Liver (tissue), 9 donors: ENCODE data around the gene PMIS2. TPM values are rescaled to one million over a fixed set of nuclear protein-coding genes. Genes with fewer than 3 reads are reported as not detected.

Experiments used
- DNase-seq: peaks from one replicate; pipeline ENCODE4 v3.0.0-alpha.2; 2017; ENCODE audit warnings: low spot score
- H3K27ac ChIP-seq, 2 donors: one replicate each; pipeline ENCODE4 v1.7.0; 2013; ENCODE audit warnings: inconsistent platforms in 2 of 2, low read length in 2 of 2, control low read depth in 1 of 2, low read depth in 1 of 2, mild to moderate bottlenecking in 1 of 2
- H3K27me3 ChIP-seq, 4 donors: one replicate each; pipeline versions ENCODE4 v1.6.1 to v1.7.0; 2013; ENCODE audit warnings: low read length in 3 of 4, inconsistent platforms in 1 of 4, mild to moderate bottlenecking in 1 of 4, moderate library complexity in 1 of 4; ENCODE audit not compliant: control insufficient read depth in 4 of 4, insufficient read depth in 4 of 4
- H3K36me3 ChIP-seq, 4 donors: one replicate each; pipeline versions ENCODE4 v1.6.1 to v1.7.0; 2013; ENCODE audit warnings: low read length in 3 of 4, mild to moderate bottlenecking in 3 of 4, low read depth in 1 of 4, moderate library complexity in 1 of 4; ENCODE audit not compliant: control insufficient read depth in 4 of 4, insufficient read depth in 3 of 4
- H3K4me1 ChIP-seq, 4 donors: one replicate each; pipeline versions ENCODE4 v1.6.1 to v1.7.0; 2013; ENCODE audit warnings: low read length in 3 of 4, mild to moderate bottlenecking in 3 of 4, moderate library complexity in 1 of 4; ENCODE audit not compliant: control insufficient read depth in 4 of 4, insufficient read depth in 4 of 4
- H3K4me3 ChIP-seq, 3 donors: one replicate each; pipeline versions ENCODE4 v1.6.1 to v1.7.0; 2013; ENCODE audit warnings: low read length in 3 of 3, control low read depth in 1 of 3, low read depth in 1 of 3, mild to moderate bottlenecking in 1 of 3
- H3K9ac ChIP-seq, 2 donors: one replicate each; pipeline ENCODE4 v1.7.0; 2013; ENCODE audit warnings: low read length in 2 of 2, mild to moderate bottlenecking in 2 of 2, moderate library complexity in 2 of 2, control low read depth in 1 of 2, low read depth in 1 of 2
- H3K9me3 ChIP-seq, 4 donors: one replicate each; pipeline versions ENCODE4 v1.6.1 to v1.7.0; 2013; ENCODE audit warnings: low read length in 3 of 4; ENCODE audit not compliant: control insufficient read depth in 4 of 4
- ATF3 ChIP-seq: IDR thresholded peaks from 2 replicates; pipeline ENCODE4 v1.6.1; 2016; ENCODE audit warnings: antibody characterized with exemption
- CTCF ChIP-seq: fragments of 150-350 bp; IDR thresholded peaks from 2 replicates; pipeline ENCODE4 v1.5.1; 2017; ENCODE audit warnings: improper control_type of control experiment, low read depth, low read length; ENCODE audit not compliant: missing input control
- EGR1 ChIP-seq, 2 donors: IDR thresholded peaks; 2 replicates each; pipeline ENCODE4 v1.6.1; 2016 to 2018; ENCODE audit warnings: antibody characterized with exemption in 2 of 2, low read depth in 2 of 2
- FOXA1 ChIP-seq: IDR thresholded peaks from 2 replicates; pipeline ENCODE4 v1.6.1; 2016; ENCODE audit warnings: antibody characterized with exemption
- FOXA2 ChIP-seq: IDR thresholded peaks from 2 replicates; pipeline ENCODE4 v1.6.1; 2016; ENCODE audit warnings: antibody characterized with exemption
- GABPA ChIP-seq, 2 donors: IDR thresholded peaks in 1 of 2; conservative IDR thresholded peaks in 1 of 2; 2 replicates each; pipeline ENCODE4 v1.6.1; 2016; ENCODE audit warnings: antibody characterized with exemption in 2 of 2, mild to moderate bottlenecking in 1 of 2, moderate library complexity in 1 of 2
- HNF4A ChIP-seq, 2 donors: conservative IDR thresholded peaks; 2 replicates each; pipeline ENCODE4 v1.6.1; 2016; ENCODE audit warnings: antibody characterized with exemption in 2 of 2, mild to moderate bottlenecking in 2 of 2
- HNF4G ChIP-seq: IDR thresholded peaks from 2 replicates; pipeline ENCODE4 v1.6.1; 2016; ENCODE audit warnings: antibody characterized with exemption
- JUND ChIP-seq, 2 donors: IDR thresholded peaks; 2 replicates each; pipeline ENCODE4 v1.6.1; 2016; ENCODE audit warnings: antibody characterized with exemption in 2 of 2
- MAX ChIP-seq: IDR thresholded peaks from 2 replicates; pipeline ENCODE4 v1.6.1; 2016; ENCODE audit warnings: antibody characterized with exemption
- NR2F2 ChIP-seq: IDR thresholded peaks from 2 replicates; pipeline ENCODE4 v1.6.1; 2016; ENCODE audit warnings: antibody characterized with exemption
- RAD21 ChIP-seq, 2 donors: IDR thresholded peaks; 2 replicates each; pipeline ENCODE4 v1.6.1; 2016; ENCODE audit warnings: antibody characterized with exemption in 2 of 2, mild to moderate bottlenecking in 2 of 2
- REST ChIP-seq: IDR thresholded peaks from 2 replicates; pipeline ENCODE4 v1.6.1; 2016; ENCODE audit warnings: antibody characterized with exemption, mild to moderate bottlenecking
- RXRA ChIP-seq, 2 donors: IDR thresholded peaks; 2 replicates each; pipeline ENCODE4 v1.6.1; 2017 to 2018; ENCODE audit warnings: antibody characterized with exemption in 2 of 2, mild to moderate bottlenecking in 1 of 2
- SP1 ChIP-seq: IDR thresholded peaks from 2 replicates; pipeline ENCODE4 v1.6.1; 2018; ENCODE audit warnings: antibody characterized with exemption, mild to moderate bottlenecking
- TAF1 ChIP-seq: conservative IDR thresholded peaks from 2 replicates; pipeline ENCODE4 v1.6.1; 2016; ENCODE audit warnings: antibody characterized with exemption, mild to moderate bottlenecking
- YY1 ChIP-seq: IDR thresholded peaks from 2 replicates; pipeline ENCODE4 v1.6.1; 2016; ENCODE audit warnings: antibody characterized with exemption, mild to moderate bottlenecking
- ZBTB33 ChIP-seq: IDR thresholded peaks from 2 replicates; pipeline ENCODE4 v1.6.1; 2016; ENCODE audit warnings: antibody characterized with exemption
- WGBS: extraction: QIAGEN DNeasy Blood & Tissue Kit; methylation state at CpG from one replicate; pipeline ENCODE4 v1.1.7; 2013; 5-methylcytosine and 5-hydroxymethylcytosine counted together
- polyA plus RNA-seq, 2 donors: library from polyadenylated mRNA; stranded (reverse) in 1 of 2; unstranded in 1 of 2; fragments of 200-250 nt in 1 of 2; fragments of >200 nt in 1 of 2; fragmentation: Nextera tagmentation in 1 of 2; extraction: Ambion mirVana in 1 of 2; gene quantifications; one replicate each; pipeline versions ENCODE4 v1.2.1 to v1.2.3, GENCODE V29; 2013 to 2015
- total RNA-seq, 2 donors: library from RNA; depleted of rRNA; stranded (reverse); fragments of >200 nt; gene quantifications; one replicate each; pipeline ENCODE4 v1.2.3, GENCODE V29; 2014
- donor health status: healthy.
- donor health status: healthy.
- donor health status: healthy.
- donor health status: healthy.
- donor health status: healthy.

Gene PMIS2
- total and polyA plus RNA-seq, 4 donors: not detected

- TF ChIP-seq HNF4G: no peak
- TF ChIP-seq TAF1: no peak
- no peak for TF ChIP-seq JUND (IDR thresholded peaks at IDR 0.05)
- TF ChIP-seq FOXA2: no peak
- TF ChIP-seq GABPA (IDR thresholded peaks at IDR 0.05 in 1 of 2, conservative IDR thresholded peaks at IDR 0.05 in 1 of 2): no peak
- TF ChIP-seq EGR1 (IDR thresholded peaks at IDR 0.05; ENCODE audit: low read depth in 2 of 2): no peak
- TF ChIP-seq RXRA (IDR thresholded peaks at IDR 0.05): no peak
- no peak for TF ChIP-seq FOXA1
- Histone ChIP-seq H3K9ac (no peak overlapping the region), H3K4me3 (no peak overlapping the region), H3K9me3 (no peaks in the 10 kb centered on the region), H3K36me3 (peaks cover 0 to 9% (median 2%) of the 10 kb centered on the region in 4 donors), H3K27ac (no peak overlapping the region), H3K4me1 (no peaks in the 10 kb centered on the region), H3K27me3 (no peaks in the 10 kb centered on the region)
- 96% methylated on average over 17 of the region's 17 CpGs for WGBS
- DNase-seq: no peak
Observed at GRCh38 chr19:35620001-35620400, 34.0 kb downstream of the PMIS2 start.

- no peak for DNase-seq
- TF ChIP-seq FOXA1: no peak
- no peak for TF ChIP-seq YY1
- no peak for TF ChIP-seq HNF4G
- no peak for TF ChIP-seq NR2F2
- no peak for TF ChIP-seq RAD21 (IDR thresholded peaks at IDR 0.05)
- TF ChIP-seq MAX: no peak
- TF ChIP-seq ATF3: no peak
- TF ChIP-seq FOXA2: no peak
- no peak for TF ChIP-seq HNF4A (conservative IDR thresholded peaks at IDR 0.05)
- no peak for TF ChIP-seq ZBTB33
- no peak for TF ChIP-seq CTCF
- TF ChIP-seq TAF1: no peak
- no peak for TF ChIP-seq GABPA (IDR thresholded peaks at IDR 0.05 in 1 of 2, conservative IDR thresholded peaks at IDR 0.05 in 1 of 2)
- no peak for TF ChIP-seq REST
- no peak for TF ChIP-seq JUND (IDR thresholded peaks at IDR 0.05)
- no peak for TF ChIP-seq SP1
- no peak for TF ChIP-seq RXRA (IDR thresholded peaks at IDR 0.05)
- no peak for TF ChIP-seq EGR1 (IDR thresholded peaks at IDR 0.05; ENCODE audit: low read depth in 2 of 2)
- no peaks in the 10 kb centered on the region for H3K27me3 ChIP-seq
- H3K4me3 ChIP-seq: no peak overlapping the region
- H3K9me3 ChIP-seq: no peaks in the 10 kb centered on the region
- no peak overlapping the region for H3K9ac ChIP-seq
- peaks cover 0 to 9% (median 0%) of the 10 kb centered on the region in 4 donors for H3K36me3 ChIP-seq
- no peaks in the 10 kb centered on the region for H3K4me1 ChIP-seq
- WGBS: 97% methylated on average over 9 of the region's 9 CpGs
- no peak overlapping the region for H3K27ac ChIP-seq
Observed at GRCh38 chr19:35621708-35622107, 35.7 kb downstream of the PMIS2 start.
